Lung (tissue), 12 donors: ENCODE measurements around the gene MACROH2A2. TPM values are rescaled to one million over a fixed set of nuclear protein-coding genes. Genes with fewer than 3 reads are reported as not detected.

ENCODE experiments used
- ATAC-seq: fragments of 200-7000 bp; cut with Tn5 transposase; one replicate; pipeline ENCODE4 v1.9.1; 2020; ENCODE audit warnings: moderate number of reproducible peaks; ENCODE audit not compliant: insufficient read depth, low FRiP score
- DNase-seq, 3 donors: peaks; one replicate each; pipeline ENCODE4 v3.0.0-alpha.2; 2013 to 2017
- H3K27ac ChIP-seq, 2 donors: one replicate each; pipeline ENCODE4 v1.5.1; 2013; ENCODE audit warnings: mild to moderate bottlenecking in 2 of 2, moderate library complexity in 2 of 2, control low read depth in 1 of 2, inconsistent platforms in 1 of 2, low read depth in 1 of 2, low read length in 1 of 2
- H3K27me3 ChIP-seq, 3 donors: one replicate each; pipeline ENCODE4 v1.5.1; 2013; ENCODE audit warnings: low read length in 2 of 3; ENCODE audit not compliant: control insufficient read depth in 3 of 3, insufficient read depth in 3 of 3
- H3K36me3 ChIP-seq, 4 donors: one replicate each; pipeline ENCODE4 v1.5.1; 2013; ENCODE audit warnings: low read length in 4 of 4, mild to moderate bottlenecking in 1 of 4, moderate library complexity in 1 of 4; ENCODE audit not compliant: control insufficient read depth in 4 of 4, insufficient read depth in 4 of 4
- H3K4me1 ChIP-seq, 5 donors: one replicate each; pipeline ENCODE4 v1.5.1; 2013; ENCODE audit warnings: low read length in 5 of 5, mild to moderate bottlenecking in 2 of 5, moderate library complexity in 1 of 5; ENCODE audit not compliant: control insufficient read depth in 5 of 5, insufficient read depth in 5 of 5
- H3K4me3 ChIP-seq: one replicate; pipeline ENCODE4 v1.5.1; 2013; ENCODE audit warnings: mild to moderate bottlenecking, control low read depth, moderate library complexity
- H3K9ac ChIP-seq, 2 donors: one replicate each; pipeline ENCODE4 v1.5.1; 2013; ENCODE audit warnings: low read length in 2 of 2, control low read depth in 1 of 2; ENCODE audit not compliant: insufficient read depth in 1 of 2
- H3K9me3 ChIP-seq, 4 donors: one replicate each; pipeline ENCODE4 v1.5.1; 2013; ENCODE audit warnings: low read length in 3 of 4, mild to moderate bottlenecking in 1 of 4, moderate library complexity in 1 of 4; ENCODE audit not compliant: control insufficient read depth in 4 of 4, insufficient read depth in 3 of 4
- CTCF ChIP-seq: IDR thresholded peaks from 2 replicates; pipeline ENCODE4 v1.5.1; 2012; ENCODE audit warnings: mild to moderate bottlenecking; ENCODE audit errors: control extremely low read depth, extremely low read depth
- WGBS, 2 donors: extraction: QIAGEN DNeasy Blood & Tissue Kit; methylation state at CpG; one replicate each; pipeline ENCODE4 v1.1.7; 2013; 5-methylcytosine and 5-hydroxymethylcytosine counted together
- polyA plus RNA-seq, 2 donors: library from polyadenylated mRNA; stranded (reverse); fragments of 200-250 nt; gene quantifications; one replicate each; pipeline ENCODE4 v1.2.1, GENCODE V29; 2013
- total RNA-seq, 2 donors: library from RNA; depleted of rRNA in 1 of 2; stranded (reverse); fragments of >200 nt in 1 of 2; gene quantifications; one replicate each; pipeline ENCODE4 v1.2.1, GENCODE V29; 2014 to 2021
- donor health status: control.
- donor health status: control.
- donor health status: Bipolar disorder and iron deficiency.
- donor health status: healthy.
- donor health status: DM: yes; HTN: yes; CAD: no.

The MACROH2A2 gene
- total and polyA plus RNA-seq, 4 donors, result 5.7 to 19.3 (median 7.9) TPM

GRCh38 chr10:70069346-70069745 lies 16.7 kb downstream of the MACROH2A2 start:
- ATAC-seq (no peak), DNase-seq (no peak)
- Histone ChIP-seq H3K4me3 (no peak overlapping the region), H3K27ac (no peak overlapping the region), H3K27me3 (no peaks in the 10 kb centered on the region), H3K4me1 (peaks cover 0 to 3% (median 1%) of the 10 kb centered on the region in 5 donors), H3K9ac (no peak overlapping the region), H3K9me3 (no peaks in the 10 kb centered on the region), H3K36me3 (no peaks in the 10 kb centered on the region)
- 87 to 95% methylated on average over 5 of the region's 5 CpGs for WGBS, 2 donors
- no peak for TF ChIP-seq CTCF

- H3K27me3 ChIP-seq, result no peaks in the 10 kb centered on the region
- no peak overlapping the region for H3K27ac ChIP-seq
- H3K9ac ChIP-seq, result no peak overlapping the region
- no peaks in the 10 kb centered on the region for H3K9me3 ChIP-seq
- ATAC-seq (no peak), DNase-seq (no peak)
- no peak overlapping the region for H3K4me3 ChIP-seq
- WGBS, 2 donors, result 96 to 97% methylated on average over 11 of the region's 11 CpGs
- peaks cover 0 to 5% (median under 1%) of the 10 kb centered on the region in 4 donors for H3K36me3 ChIP-seq
- TF ChIP-seq CTCF, result no peak
- peaks cover 0 to 3% (median 1%) of the 10 kb centered on the region in 5 donors for H3K4me1 ChIP-seq
Observed at GRCh38 chr10:70070834-70071233, 18.2 kb downstream of the MACROH2A2 start.

- Histone ChIP-seq H3K4me3 (no peak overlapping the region), H3K27me3 (no peaks in the 10 kb centered on the region), H3K9me3 (no peaks in the 10 kb centered on the region), H3K9ac (no peak overlapping the region), H3K27ac (no peak overlapping the region), H3K4me1 (peaks cover 0 to 3% (median 1%) of the 10 kb centered on the region in 5 donors), H3K36me3 (peaks cover 0 to 12% (median 5%) of the 10 kb centered on the region in 4 donors)
- TF ChIP-seq CTCF, result no peak
- WGBS, 2 donors, result 82 to 86% methylated on average over 2 of the region's 2 CpGs
- DNase-seq (no peak), ATAC-seq (no peak)
Observed at GRCh38 chr10:70074165-70074564, 21.5 kb downstream of the MACROH2A2 start.

GRCh38 chr10:70074971-70075370 lies 22.3 kb downstream of the MACROH2A2 start:
- DNase-seq, result no peak
- no peak overlapping the region for H3K9ac ChIP-seq
- 95% methylated on average over 2 of the region's 2 CpGs for WGBS, 2 donors

More at GRCh38 chr10:70074971-70075370, 22.3 kb downstream of the MACROH2A2 start:
- no peaks in the 10 kb centered on the region for H3K27me3 ChIP-seq
- H3K4me3 ChIP-seq, result no peak overlapping the region
- H3K9me3 ChIP-seq, result no peaks in the 10 kb centered on the region
- ATAC-seq, result no peak
- peaks cover 0 to 3% (median 1%) of the 10 kb centered on the region in 5 donors for H3K4me1 ChIP-seq
- no peak overlapping the region for H3K27ac ChIP-seq
- no peak for TF ChIP-seq CTCF
- peaks cover 0 to 12% (median 6%) of the 10 kb centered on the region in 4 donors for H3K36me3 ChIP-seq
